NCI-H1105 (cell line): ENCODE results near the gene RCN2.
A peak's percentile ranks its signal among the peaks of the same experiment; 100 is the strongest.
"Not testable (repeated sequence)": the region's sequence is repeated elsewhere in the genome, so short reads cannot be mapped to it uniquely, and the experiment has no call there.

Source experiments
- DNase-seq: peaks from one replicate; lab custom pipeline; 2025; lab: John Stamatoyannopoulos, UW

RCN2 gene

GRCh38 chr15:76932135-76932966, 802 bp downstream of the RCN2 start:
- no peak for DNase-seq

GRCh38 chr15:76935620-76936019, 4.1 kb downstream of the RCN2 start:
- DNase-seq, result peak; percentile 12

GRCh38 chr15:76936671-76937070, 5.1 kb downstream of the RCN2 start:
- no peak for DNase-seq

GRCh38 chr15:76938752-76939151, 7.2 kb downstream of the RCN2 start:
- DNase-seq, result no peak

- no peak for DNase-seq
Observed at GRCh38 chr15:76939715-76940114, 8.2 kb downstream of the RCN2 start.

- DNase-seq, result no peak
Observed at GRCh38 chr15:76941636-76942035, 10.1 kb downstream of the RCN2 start.

- no peak for DNase-seq
Observed at GRCh38 chr15:76942331-76942730, 10.8 kb downstream of the RCN2 start.

GRCh38 chr15:76945494-76946093, 14.0 kb downstream of the RCN2 start:
- DNase-seq, result no peak

- no peak for DNase-seq
Observed at GRCh38 chr15:76947454-76947853, 15.9 kb downstream of the RCN2 start.

GRCh38 chr15:76951220-76951619, 19.7 kb downstream of the RCN2 start:
- no peak for DNase-seq

GRCh38 chr15:76953913-76954312, 22.4 kb downstream of the RCN2 start:
- DNase-seq, result no peak

- DNase-seq, result no peak
Observed at GRCh38 chr15:76954744-76955143, 23.2 kb downstream of the RCN2 start.

- DNase-seq, result no peak
Observed at GRCh38 chr15:76961268-76962011, 29.9 kb downstream of the RCN2 start.

- no peak for DNase-seq
Observed at GRCh38 chr15:76962337-76963013, 30.9 kb downstream of the RCN2 start.

GRCh38 chr15:76963596-76963995, 32.0 kb downstream of the RCN2 start:
- no peak for DNase-seq

GRCh38 chr15:76964157-76964556, 32.6 kb downstream of the RCN2 start:
- DNase-seq, result no peak

- not testable (repeated sequence) for DNase-seq
Observed at GRCh38 chr15:76966051-76966450, 34.5 kb downstream of the RCN2 start.

- DNase-seq, result no peak
Observed at GRCh38 chr15:76967067-76967466, 35.5 kb downstream of the RCN2 start.

- no peak for DNase-seq
Observed at GRCh38 chr15:76968306-76968705, 36.8 kb downstream of the RCN2 start.

- no peak for DNase-seq
Observed at GRCh38 chr15:76972389-76973361, 41.1 kb downstream of the RCN2 start.

- no peak for DNase-seq
Observed at GRCh38 chr15:76973362-76973743, 41.8 kb downstream of the RCN2 start.
